WTC11 (cell line): ENCODE data around the gene DBN1.

Experiments used
- CTCF ChIP-seq: fragments of 200-600 bp; IDR thresholded peaks from 2 replicates; pipeline ENCODE4 v1.8.0; 2022; ENCODE audit warnings: antibody characterized with exemption
- E2F5 ChIP-seq: sonication (generic); formaldehyde crosslinking; IDR thresholded peaks from 2 replicates; pipeline ENCODE4 v1.8.1; 2022; ENCODE audit warnings: mild to moderate bottlenecking, moderate library complexity, missing genetic modification reagents
- ELF4 ChIP-seq: sonication (generic); formaldehyde crosslinking; IDR thresholded peaks from 2 replicates; pipeline ENCODE4 v1.8.1; 2022; ENCODE audit warnings: low read depth, mild to moderate bottlenecking, moderate library complexity, missing genetic modification reagents
- FOXJ3 ChIP-seq: sonication (generic); formaldehyde crosslinking; IDR thresholded peaks from 2 replicates; pipeline ENCODE4 v1.9.0; 2021; ENCODE audit warnings: missing genetic modification reagents, mild to moderate bottlenecking, borderline replicate concordance
- FOXP1 ChIP-seq: sonication (generic); formaldehyde crosslinking; IDR thresholded peaks from 2 replicates; pipeline ENCODE4 v1.8.0; 2022; ENCODE audit warnings: missing genetic modification reagents, mild to moderate bottlenecking, moderate library complexity, borderline replicate concordance
- NFYB ChIP-seq: sonication (generic); formaldehyde crosslinking; conservative IDR thresholded peaks from 2 replicates; pipeline ENCODE4 v1.8.0; 2022; ENCODE audit warnings: low read depth, missing genetic modification reagents
- SMAD4 ChIP-seq: sonication (generic); formaldehyde crosslinking; IDR thresholded peaks from 2 replicates; pipeline ENCODE4 v1.8.0; 2022; ENCODE audit warnings: mild to moderate bottlenecking, missing genetic modification reagents
- TEAD4 ChIP-seq: sonication (generic); formaldehyde crosslinking; IDR thresholded peaks from 2 replicates; pipeline ENCODE4 v1.8.0; 2022; ENCODE audit warnings: mild to moderate bottlenecking, missing genetic modification reagents
- USF1 ChIP-seq: sonication (generic); formaldehyde crosslinking; IDR thresholded peaks from 2 replicates; pipeline ENCODE4 v1.8.0; 2022; ENCODE audit warnings: mild to moderate bottlenecking, missing genetic modification reagents
- USF2 ChIP-seq: sonication (generic); formaldehyde crosslinking; IDR thresholded peaks from 2 replicates; pipeline ENCODE4 v1.8.1; 2023; ENCODE audit warnings: mild to moderate bottlenecking, missing genetic modification reagents, moderate library complexity
- ZNF121 ChIP-seq: sonication (generic); formaldehyde crosslinking; IDR thresholded peaks from 2 replicates; pipeline ENCODE4 v1.8.0; 2023; ENCODE audit warnings: missing genetic modification reagents
- ZNF416 ChIP-seq: fragments of 250-450 bp; sonication (Bioruptor Pico); IDR thresholded peaks from 2 replicates; pipeline ENCODE4 v1.9.0; 2021; ENCODE audit warnings: mild to moderate bottlenecking, inconsistent platforms

- TF ChIP-seq ZNF121 (CRISPR knock-in tag), result no peak
- TF ChIP-seq CTCF, result no peak
- no peak for TF ChIP-seq USF1
- no peak for TF ChIP-seq NFYB (CRISPR knock-in tag)
- no peak for TF ChIP-seq ELF4 (CRISPR knock-in tag)
- no peak for TF ChIP-seq FOXP1 (CRISPR knock-in tag)
- TF ChIP-seq E2F5 (CRISPR knock-in tag), result no peak
- no peak for TF ChIP-seq FOXJ3 (CRISPR knock-in tag)
- no peak for TF ChIP-seq TEAD4 (CRISPR knock-in tag)
- TF ChIP-seq USF2 (CRISPR knock-in tag), result no peak
- TF ChIP-seq SMAD4 (CRISPR knock-in tag), result no peak
- no peak for TF ChIP-seq ZNF416
Measured at GRCh38 chr5:177501874-177502678, 28.6 kb upstream of the DBN1 start.
